Kasumi-1 (cell line): ENCODE data around the gene NAT10.
A peak's percentile ranks its signal among the peaks of the same experiment; 100 is the strongest.

Experiments used
- DNase-seq, 2 experiments: peaks; one replicate each; lab custom pipeline; 2025; lab: John Stamatoyannopoulos, UW

The NAT10 gene

DNA sequence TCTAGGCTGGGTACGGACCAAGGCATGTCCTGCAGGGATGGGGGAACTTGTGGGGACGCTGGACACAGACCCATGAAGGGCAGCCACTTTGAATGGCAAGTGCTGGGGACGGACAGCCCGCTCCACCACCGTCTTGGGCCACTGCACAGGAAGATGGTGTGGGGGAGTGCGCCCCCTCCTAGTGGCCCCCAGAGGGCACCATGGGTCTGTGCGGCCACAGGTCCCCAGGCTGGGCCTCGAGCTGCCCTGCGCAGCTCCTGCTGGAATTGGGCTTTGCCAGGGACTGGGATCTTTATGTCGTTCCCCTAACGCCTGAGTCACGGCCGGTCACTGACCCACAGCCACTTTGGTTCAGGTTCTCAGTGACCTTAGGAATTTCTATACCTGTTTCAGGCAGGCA is 44.4 kb downstream of the NAT10 start:
- no peak for DNase-seq

DNA sequence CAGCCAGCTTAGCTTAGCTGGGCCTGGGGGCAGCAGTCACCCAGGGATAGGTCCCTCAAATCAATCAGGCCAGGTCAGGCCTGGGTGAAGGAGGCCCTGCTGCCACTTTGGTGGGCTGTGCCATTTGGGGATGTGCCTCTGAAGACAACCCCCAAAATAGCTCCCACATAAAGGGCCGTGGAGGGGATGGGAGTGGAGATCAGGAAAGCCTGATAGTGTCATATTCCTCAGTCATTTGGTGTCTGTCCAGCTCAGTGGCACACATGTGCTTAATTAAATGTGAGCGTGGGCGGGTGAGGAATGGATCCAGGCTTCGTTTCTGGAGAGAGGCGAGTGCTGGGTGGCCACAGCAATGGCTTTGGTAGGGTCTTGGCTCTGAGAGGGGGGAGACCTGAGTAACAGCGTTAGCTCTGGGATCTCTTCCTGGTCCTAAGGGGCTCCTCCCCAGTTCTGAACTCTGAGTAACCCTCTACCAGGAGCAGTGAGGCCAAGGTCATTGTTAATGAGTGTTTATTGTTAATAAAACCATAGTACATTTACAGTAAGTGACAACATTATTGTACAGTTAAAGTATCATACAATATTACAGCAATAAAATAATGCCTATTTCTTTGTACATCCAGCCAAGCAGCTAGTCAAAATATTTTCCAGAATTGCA is 45.2 kb downstream of the NAT10 start:
- no peak for DNase-seq

DNA sequence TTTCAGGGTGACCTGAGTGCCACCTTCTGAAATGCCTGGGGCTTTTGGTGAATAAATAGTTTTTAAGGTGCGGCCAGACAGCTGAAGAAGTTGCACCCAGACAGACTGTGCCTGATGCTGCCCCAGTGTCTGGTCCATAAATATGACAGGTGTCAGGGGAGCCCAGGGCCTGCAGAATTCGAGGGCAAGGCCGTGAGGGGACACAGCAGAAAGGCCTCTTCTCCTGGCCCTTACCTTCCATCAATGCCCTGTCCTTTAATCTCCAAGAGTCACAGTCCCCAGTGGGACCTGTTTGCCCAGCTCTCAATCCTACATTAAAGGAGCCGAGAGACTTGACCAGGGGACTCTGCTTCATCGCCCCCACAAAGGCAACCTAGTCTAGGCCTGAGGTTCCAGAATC is 45.7 kb downstream of the NAT10 start:
- no peak for DNase-seq

DNA sequence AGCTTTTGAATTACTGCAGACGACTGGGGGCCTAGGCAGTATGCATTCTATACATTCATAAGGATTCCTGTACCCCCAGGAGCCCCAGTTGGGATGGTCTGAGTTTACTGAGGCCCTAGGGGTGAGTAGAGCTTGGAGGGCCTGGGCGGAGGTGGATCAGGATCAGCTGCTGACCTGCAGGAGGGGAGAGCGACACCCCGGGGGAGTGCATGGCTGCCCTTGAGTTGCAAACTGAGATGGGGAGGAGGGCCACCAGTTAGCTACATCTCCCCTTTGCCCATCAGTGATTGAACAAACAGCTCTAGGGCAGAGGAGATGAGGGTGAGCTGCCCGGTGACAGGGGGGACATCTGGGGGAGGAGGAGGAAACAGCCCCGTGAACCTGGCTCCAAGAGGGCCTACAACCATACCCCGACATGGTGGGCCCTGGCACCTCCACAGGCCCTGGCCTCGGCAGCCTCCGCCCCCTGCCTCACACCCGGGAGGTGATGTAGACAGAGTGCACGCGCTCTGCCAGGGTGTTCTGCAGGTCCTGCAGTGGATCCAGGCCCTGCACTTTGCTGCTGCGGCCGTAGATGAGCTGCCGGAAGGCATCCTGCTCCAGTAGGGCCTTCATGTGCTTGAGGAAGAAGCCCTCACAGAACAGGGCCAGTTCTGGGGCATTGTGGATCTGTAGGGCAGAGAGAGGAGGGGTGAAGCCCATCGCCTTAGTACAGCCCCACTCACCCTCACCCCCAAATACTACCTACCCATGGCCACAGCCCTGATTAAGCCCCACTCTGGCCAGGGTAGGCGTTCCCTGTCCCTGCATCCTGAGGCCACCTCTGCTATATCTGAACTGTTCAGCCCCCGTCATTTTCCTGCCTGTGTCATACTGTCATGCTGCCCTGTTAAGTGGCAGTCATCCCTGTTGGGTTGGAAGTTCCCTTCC is 46.8 kb downstream of the NAT10 start:
- no peak for DNase-seq

DNA sequence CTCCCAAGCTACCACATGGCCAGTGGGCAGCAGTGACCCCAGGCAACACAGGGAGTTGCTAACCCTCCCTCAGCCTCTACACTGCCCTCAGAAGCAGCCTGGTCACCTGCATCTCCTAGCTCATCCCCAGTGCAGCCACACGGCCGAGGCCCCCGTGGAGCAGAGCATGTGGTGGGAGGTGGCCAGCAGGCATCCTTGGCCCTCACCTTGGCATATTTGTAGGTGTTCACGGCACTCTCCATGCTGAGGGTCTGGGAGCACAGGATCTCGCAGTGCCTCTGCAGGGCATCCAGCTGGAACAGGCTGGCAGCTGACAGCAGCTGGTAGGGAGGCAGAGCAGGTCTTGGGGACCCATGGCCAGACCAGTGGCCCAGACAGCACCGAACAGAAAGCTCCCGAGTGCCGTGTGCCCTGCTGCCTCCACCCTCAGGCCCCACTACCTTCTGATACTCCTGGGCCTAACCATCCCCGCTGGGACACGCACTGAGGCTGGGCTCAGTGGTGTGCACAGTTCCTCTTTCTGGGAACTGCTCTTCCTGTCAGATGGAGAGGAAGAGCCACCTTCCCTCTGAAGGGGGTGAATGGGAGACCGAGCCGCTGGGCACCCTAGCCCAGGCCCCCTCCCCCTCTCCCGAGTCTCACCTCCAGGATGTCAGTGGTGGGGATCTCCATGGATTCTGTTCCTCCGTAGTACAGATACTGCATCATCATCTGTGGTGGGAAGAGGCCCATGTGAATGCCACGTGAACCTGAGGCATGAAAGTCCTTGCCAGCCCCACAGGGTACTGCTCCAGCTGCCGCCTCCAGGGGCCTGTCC is 48.8 kb downstream of the NAT10 start:
- peak; percentile 73 to 78 for DNase-seq

DNA sequence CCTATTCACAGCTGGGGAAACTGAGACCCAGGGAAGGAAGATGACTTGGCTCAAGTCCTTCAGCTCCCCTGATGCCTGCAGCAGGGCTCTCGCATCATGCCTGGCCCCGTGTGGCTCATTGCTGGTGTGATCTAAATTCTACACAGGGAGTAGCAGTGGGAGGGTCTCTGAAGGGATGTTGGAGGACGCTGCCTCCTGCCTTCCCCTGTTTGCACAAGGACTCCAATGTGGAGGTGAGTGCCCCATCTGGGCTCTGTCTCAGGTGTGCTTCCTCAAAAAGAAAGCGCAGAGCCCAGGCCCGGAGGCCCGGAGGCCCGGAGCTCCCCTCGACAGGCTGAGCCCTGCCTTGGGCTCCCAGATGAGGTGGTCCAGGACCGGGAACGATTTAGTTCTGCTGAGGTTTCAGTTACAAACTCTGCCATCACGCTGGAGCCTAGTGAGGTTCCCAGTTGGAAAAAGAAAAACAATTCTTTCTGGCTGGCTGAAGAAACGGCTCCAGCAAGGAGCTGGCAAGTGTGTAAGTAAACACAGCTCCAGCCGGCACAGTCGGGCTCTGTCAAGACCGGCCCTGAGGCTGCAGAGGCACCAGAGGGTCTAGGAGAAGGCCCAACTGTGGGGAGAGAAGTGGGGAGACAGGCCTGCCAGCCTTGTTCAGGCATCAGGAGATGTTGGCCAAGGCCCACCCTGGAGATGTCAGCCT is 49.8 kb downstream of the NAT10 start:
- no peak for DNase-seq

DNA sequence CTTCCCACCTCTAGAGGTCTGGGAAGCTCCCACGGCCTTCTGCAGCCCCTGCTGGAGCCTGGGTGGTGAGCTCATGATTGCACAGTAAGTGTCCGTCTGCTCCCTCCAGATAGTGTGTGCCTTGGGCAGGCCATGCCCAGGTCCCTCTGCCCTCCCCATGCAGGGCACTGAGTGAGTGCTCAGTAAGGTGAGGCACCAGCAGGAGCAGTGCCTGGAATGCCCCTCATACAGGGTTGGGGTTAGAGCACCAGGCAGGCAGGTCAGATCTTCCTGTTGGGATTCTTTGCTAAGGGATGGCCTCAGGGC is 50.3 kb downstream of the NAT10 start:
- DNase-seq: no peak

DNA sequence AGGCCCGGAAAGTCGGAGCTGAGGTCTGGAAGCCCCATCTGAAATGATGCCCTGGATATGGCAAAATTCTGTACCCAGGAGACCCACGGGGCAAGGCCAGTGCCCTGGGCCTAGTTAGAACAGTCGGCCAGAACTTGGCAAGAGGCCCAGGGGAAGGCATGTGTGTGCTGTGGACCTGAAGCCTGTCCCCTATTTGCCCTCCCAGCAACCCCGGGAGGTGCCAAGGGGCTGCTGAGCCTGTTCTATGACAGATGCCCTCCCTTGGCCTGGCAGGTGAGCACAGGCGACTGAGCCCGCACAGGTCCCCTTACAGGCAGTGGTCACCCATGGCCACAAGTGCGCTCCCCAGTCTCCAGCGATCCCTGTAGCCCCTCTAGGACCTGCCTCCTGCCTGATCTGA is 51.7 kb downstream of the NAT10 start:
- DNase-seq: no peak

DNA sequence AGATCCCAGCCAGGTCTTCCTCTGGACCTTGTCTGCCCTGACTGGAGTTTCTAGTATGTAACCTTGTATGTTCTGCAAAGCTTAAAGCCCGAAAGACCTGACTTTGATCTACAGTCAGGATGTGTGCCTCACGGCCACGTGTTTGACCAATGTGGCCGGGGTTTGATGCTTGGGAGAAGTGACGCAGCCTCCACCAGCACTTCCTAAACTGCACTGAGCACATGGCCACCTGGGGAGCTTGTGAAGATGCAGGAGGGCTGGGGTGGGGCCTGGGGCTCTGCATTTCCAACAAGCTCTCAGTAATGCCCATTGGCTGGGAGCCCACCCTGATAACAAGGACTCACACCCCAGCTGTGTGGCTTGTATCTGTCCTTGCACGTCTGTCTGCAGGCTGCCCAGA is 53.2 kb downstream of the NAT10 start:
- no peak for DNase-seq

DNA sequence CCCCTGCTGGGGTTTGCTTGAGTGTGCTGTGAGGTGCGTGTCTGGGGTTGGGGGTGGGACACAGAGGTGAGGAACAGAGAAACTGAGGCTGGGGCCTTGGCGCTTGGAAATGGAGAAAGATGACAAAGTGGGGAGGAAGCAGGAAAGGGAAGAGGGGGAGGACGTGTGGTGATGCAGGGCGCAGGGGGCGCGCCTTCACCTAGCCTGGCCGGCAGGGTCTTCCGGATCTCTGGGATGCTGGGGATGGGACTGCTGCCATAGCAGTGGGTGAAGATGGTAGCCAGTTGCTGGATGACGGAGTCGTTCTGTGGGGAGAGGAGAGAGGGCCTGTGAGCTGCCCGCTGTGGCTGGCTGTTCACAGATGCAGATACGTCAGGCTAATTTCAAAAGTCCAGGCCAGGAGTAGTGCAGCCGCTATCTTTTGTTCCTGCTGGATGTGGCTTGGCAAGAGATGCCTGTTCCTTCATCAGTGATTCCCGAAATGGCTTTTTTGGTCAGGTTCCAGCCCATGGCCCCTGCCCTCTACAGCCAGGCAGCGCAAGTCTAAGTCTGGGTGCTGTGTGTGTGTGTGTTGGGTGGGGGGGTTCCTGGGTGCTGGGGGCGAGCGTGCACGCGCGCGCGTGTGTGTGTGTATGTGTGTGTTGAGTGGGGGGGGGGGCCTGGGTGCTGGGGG is 54.8 kb downstream of the NAT10 start:
- no peak for DNase-seq

DNA sequence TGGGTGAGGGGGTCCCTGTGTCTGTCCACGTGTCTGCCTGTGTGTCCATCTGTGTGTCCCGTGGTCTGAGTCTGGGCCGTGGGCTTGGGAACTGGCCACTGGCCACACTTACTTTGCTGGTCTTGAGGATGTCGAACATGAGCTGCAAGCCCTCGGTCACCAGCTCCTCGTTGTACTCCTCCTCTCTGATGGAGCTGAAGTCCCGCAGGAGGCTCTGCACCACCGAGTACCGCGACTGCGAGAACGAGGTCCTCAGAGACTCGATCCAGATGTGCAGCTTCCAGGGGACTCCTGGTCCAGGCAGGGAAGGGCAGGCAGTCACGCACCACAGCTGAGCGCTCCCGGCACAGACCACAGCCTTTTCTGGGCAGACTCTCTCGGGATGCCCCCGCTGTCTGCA is 55.4 kb downstream of the NAT10 start:
- no peak for DNase-seq

DNA sequence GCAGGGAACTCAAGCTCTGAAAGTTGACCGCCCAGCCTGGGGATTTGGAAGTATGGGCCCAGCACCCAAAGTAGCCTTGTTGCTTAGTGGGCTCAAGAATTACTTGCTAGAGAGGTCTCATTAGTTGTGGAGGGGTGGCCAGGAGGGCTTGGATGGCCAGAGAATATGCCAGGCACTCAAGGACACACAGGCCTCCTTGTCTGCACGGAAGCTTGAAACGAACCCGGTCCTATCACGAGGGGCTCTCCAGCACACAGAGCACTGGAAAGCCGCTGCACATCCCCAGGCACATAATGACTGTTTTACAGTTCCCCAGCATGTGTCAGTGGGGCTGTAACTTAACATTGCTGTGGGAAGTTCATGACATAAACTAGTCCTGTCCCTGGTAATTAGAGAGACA is 55.9 kb downstream of the NAT10 start:
- no peak for DNase-seq

DNA sequence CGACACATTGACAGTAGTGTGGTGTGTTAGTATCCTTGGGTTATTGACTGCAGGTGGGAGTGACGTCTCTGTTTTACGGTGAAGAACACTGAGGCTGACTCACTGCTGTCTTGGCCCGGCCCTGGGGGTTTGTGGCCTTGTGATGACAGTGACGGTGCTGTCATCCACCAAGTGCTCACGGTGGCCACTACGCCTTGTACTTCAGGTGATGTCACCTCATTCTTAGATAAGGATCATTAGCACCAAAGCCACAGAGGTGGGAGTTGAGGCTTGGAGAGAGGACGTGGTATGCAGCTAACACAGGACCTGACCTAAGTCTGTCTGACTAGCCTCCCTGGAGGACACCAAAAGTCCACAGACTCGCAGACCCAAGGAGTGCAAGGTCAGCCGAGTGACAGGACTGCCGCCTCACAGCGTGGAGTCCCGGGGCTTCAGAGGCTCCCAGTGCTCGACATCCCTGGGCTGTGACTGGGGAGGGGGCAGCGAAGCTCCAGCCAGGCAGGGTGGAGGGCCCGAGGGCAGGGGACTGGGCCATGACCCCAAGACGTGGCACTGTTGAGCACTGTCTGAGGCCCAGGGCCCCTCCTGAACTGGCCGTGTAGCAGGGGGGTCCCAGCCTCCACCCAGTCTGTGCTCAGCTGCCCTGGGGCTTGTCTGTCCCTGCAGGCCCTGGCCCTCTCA is 56.5 kb downstream of the NAT10 start:
- DNase-seq: no peak

DNA sequence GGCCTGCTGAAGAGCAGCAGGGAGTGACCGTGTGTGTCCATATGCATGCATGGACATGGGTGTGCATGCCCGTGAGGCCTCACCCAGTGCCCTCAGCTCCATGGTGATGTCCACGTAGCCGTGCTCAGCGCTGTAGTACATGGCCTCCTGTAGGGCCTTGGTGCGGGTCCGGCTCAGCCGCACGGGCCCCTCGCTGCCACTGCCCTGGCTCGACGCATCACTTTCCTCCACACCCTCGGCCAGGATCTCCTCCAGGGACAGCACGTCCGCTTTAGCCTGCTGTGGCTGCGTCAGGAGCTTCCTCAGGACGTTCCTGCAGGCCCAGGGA is 57.0 kb downstream of the NAT10 start:
- no peak for DNase-seq

DNA sequence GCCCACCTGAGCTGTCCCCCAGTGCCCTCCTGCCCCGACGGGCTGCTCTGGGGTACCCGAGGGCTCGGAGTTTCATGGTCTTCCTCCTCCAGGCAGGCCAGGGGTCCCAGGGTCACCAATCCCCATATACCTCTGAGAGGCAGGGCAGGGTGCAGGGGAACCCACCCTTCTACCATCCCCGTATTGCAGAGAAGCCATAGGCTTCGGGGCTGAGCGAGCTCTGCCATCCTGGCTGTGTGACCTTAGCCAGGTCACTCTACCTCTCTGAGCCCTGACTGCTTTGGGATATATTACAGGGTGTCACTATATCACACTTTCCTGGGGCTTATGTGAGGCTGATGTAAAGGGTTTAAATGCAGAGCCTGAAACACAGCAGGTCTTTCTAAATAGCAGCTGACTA is 57.4 kb downstream of the NAT10 start:
- DNase-seq: no peak

DNA sequence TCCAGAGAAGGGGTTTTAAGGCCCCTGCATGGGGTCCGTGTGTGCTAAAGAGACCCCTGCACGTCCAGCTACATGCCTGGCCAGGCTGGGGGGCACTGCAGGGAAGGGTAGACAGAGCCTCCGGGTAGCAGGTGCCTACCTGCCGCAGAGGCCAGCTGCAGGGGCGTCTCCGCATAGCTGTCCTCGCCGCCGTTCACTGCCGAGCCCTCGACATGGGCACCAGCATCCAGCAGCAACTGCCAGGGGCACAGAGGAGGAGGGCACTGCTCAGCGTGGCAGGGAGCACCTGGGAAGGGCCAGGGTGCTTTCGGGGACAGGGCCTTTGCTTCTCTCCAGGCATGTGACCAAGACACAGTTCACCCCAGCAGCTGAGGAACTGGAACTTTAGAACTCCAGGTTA is 59.7 kb downstream of the NAT10 start:
- DNase-seq: no peak

DNA sequence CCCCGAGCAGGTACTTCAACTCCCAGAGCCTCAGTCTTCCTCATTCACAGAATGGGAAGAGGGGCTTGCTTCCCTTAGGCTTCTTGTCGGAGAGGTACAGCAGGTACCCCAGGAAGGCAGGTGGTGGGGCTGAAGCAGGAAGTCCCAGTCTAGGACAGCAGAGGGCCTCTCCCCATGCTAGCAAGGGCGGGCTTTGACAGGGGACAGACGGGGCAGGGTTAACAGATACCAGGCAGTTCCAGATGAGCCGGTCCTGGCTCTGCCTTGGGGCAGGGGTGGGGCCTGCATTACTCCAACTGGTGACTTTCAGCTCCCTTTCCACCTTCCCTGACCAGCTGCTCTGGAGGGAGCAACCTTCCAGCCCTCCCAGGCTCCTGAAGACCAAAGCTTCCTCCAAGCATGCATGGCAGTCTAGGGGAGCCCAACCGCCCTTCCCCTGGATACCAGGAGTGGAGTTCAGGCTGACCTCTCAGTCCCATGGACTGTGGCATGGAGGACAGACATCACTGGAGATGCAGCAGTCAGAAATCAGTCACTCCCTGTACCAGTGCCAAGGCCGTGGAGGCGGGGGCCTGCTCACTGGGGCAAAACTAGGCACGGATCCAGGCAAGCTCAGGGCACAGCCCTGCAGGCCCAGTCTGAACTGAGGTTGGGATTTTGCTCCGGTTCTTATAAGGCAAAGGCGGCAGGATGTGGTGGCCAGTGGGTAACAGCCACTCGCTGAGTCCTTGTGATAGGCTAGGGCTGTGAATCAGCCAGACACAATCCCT is 60.5 kb downstream of the NAT10 start:
- DNase-seq: no peak

DNA sequence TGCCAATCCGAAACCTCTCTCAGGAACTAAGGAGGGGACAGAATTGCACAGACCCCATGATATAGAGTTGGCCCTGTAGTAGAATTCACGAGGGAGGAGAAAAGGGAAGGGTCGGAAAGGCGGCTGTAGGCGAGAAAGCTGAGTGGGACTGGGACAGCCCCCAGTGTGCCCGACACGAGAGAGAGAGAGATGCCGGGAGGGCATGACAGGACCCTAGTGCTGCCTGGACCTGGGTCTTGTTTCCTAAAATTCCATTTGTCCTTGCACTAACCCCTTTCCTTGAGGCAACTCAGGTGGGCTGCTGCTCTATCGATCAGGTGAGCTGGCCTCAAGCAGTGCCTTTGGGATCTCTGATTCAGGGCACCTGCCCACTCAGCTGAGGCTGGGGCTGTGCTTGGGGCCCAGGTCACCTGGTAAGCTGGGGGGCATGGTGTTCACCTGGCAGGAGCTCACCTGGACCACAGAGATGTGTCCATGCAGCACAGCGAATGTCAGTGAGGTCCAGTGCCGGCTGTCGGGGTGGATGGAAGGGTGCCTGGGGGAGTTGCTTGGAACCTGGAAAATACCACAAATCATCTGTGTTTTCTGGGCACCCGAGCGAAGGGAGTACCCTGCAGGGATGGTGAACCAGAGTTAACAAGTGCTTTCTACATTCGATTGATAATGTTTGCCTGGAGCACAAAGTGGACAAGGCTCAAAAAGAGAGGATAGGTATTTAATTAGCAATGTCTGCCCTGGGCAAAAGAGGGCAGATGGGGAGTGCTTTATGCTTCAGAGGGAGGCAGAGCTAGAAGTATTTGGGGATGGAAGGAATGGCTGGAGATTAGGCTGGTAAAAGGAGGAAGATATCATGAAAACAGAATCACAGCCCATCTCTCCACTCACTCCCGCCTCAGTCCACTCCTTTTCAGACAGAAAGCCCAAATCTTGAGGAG is 61.6 kb downstream of the NAT10 start:
- no peak for DNase-seq

DNA sequence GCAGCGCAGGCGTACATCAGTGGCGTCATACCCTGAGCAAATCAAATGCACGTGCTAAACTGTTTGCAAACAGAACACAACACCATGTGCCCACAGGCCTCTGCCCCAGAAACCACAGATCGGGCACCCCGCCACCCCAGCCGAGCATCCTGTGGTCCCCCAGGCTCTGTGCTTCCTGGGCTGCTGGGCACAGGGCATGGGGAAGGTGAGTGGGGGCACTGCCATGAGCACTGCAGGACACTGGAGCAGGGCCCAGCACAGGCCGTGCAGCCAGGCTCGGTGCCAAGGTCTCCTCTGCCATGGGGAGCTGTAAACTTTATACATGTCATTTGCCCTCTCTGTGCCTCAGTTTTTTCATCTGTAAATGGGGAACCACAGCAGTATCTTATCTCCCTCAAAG is 62.5 kb downstream of the NAT10 start:
- DNase-seq: no peak
